Kidney epithelial cell (primary cell): ENCODE measurements around the gene ACSM3. TPM values are rescaled to one million over a fixed set of nuclear protein-coding genes. Genes with fewer than 3 reads are reported as not detected.
"Not testable (repeated sequence)": the region's sequence is repeated elsewhere in the genome, so short reads cannot be mapped to it uniquely, and the experiment has no call there.

Source experiments
- DNase-seq: peaks from one replicate; pipeline ENCODE4 v3.0.0-alpha.2; 2010; ENCODE audit warnings: low read depth
- H3K27me3 ChIP-seq: 2 replicates; pipeline ENCODE4 v1.6.0; 2011; ENCODE audit warnings: low read length; ENCODE audit not compliant: control insufficient read depth, insufficient read depth
- H3K36me3 ChIP-seq: 2 replicates; pipeline ENCODE4 v1.5.1; 2011; ENCODE audit warnings: low read length; ENCODE audit not compliant: control insufficient read depth, insufficient read depth
- H3K4me3 ChIP-seq: 2 replicates; pipeline ENCODE4 v1.5.1; 2011; ENCODE audit warnings: low read depth, mild to moderate bottlenecking, control low read depth, low read length
- total RNA-seq: library from RNA; depleted of rRNA; stranded (reverse); fragments of >200 nt; gene quantifications from 2 replicates; pipeline ENCODE4 v1.2.3, GENCODE V29; 2015
- TF ChIP-seq, protein P1 (sequence below): IDR thresholded peaks from 2 replicates; pipeline ENCODE4 v1.5.1; 2011; ENCODE audit warnings: mild to moderate bottlenecking, moderate library complexity, low read length, control low read depth, inconsistent platforms; ENCODE audit not compliant: insufficient read depth, poor library complexity, severe bottlenecking

The ACSM3 gene
- total RNA-seq, 1 donor from 2014 or later = 5.9 TPM

DNA sequence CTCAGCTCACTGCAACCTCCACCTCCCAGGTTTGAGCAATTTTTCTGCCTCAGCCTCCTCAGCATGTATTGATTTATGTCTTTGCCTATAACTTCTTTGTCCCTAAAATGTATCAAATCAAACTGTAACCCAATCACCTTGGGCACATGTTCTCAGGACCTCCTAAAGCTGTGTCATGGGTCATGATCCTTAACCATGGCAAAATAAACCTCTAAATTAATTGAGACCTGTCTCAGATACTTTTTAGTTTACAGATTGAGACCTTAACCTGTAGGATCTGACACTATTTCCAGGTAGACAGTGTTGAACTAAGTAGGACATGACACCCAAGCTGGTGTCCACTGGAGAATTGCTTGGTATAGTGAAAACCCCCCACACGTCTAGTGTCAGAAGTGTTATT, 2.6 kb upstream of the ACSM3 start:
- DNase-seq = no peak
- Histone ChIP-seq H3K36me3 (no peaks in the 10 kb centered on the region), H3K27me3 (no peaks in the 10 kb centered on the region), H3K4me3 (no peak overlapping the region)
- TF ChIP-seq, protein P1, sequence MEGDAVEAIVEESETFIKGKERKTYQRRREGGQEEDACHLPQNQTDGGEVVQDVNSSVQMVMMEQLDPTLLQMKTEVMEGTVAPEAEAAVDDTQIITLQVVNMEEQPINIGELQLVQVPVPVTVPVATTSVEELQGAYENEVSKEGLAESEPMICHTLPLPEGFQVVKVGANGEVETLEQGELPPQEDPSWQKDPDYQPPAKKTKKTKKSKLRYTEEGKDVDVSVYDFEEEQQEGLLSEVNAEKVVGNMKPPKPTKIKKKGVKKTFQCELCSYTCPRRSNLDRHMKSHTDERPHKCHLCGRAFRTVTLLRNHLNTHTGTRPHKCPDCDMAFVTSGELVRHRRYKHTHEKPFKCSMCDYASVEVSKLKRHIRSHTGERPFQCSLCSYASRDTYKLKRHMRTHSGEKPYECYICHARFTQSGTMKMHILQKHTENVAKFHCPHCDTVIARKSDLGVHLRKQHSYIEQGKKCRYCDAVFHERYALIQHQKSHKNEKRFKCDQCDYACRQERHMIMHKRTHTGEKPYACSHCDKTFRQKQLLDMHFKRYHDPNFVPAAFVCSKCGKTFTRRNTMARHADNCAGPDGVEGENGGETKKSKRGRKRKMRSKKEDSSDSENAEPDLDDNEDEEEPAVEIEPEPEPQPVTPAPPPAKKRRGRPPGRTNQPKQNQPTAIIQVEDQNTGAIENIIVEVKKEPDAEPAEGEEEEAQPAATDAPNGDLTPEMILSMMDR = no peak

GRCh38 chr16:20762404-20763123, 1.2 kb upstream of the ACSM3 start:
- Histone ChIP-seq H3K4me3 (no peak overlapping the region), H3K36me3 (no peaks in the 10 kb centered on the region), H3K27me3 (no peaks in the 10 kb centered on the region)
- TF ChIP-seq, protein P1 = no peak
- DNase-seq = no peak

- H3K36me3 ChIP-seq, H3K4me3 ChIP-seq, DNase-seq, H3K27me3 ChIP-seq: not testable (repeated sequence)
Measured at GRCh38 chr16:20764448-20764847, 634 bp downstream of the ACSM3 start.

GRCh38 chr16:20765732-20766131, 1.9 kb downstream of the ACSM3 start:
- H3K36me3 ChIP-seq = no peaks in the 10 kb centered on the region
- TF ChIP-seq, protein P1 = no peak
- H3K27me3 ChIP-seq = no peaks in the 10 kb centered on the region
- no peak overlapping the region for H3K4me3 ChIP-seq
- DNase-seq = no peak

DNA sequence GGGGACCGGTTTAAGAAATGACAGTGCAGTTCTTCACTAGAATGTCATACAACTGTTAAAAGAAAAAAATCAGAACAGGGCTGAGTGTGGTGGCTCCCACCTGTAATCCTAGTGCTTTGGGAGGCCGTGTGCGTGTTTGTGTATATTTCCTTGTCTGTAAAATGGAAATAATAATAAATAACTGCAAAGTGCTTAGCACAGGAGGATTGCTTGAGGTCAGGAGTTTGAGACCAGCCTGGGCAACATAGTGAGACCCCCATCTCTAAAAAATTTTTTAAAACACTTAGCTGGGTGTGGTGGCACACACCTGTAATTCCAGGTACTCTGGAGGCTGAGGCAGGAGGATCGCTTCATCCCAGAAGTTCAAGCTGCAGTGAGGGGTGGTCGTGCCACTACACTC, 2.5 kb downstream of the ACSM3 start:
- Histone ChIP-seq H3K27me3 (no peaks in the 10 kb centered on the region), H3K36me3 (no peaks in the 10 kb centered on the region), H3K4me3 (no peak overlapping the region)
- TF ChIP-seq, protein P1 = no peak
- DNase-seq = no peak

- TF ChIP-seq, protein P1 = no peak
- no peak for DNase-seq
- H3K36me3 ChIP-seq = no peaks in the 10 kb centered on the region
- no peaks in the 10 kb centered on the region for H3K27me3 ChIP-seq
- no peak overlapping the region for H3K4me3 ChIP-seq
Measured at GRCh38 chr16:20767577-20767976, 3.8 kb downstream of the ACSM3 start.
